Loucy (cell line): ENCODE data around the gene RPAIN.

Source experiments
- H2AFZ ChIP-seq: fragments of 200-600 bp; sonication (generic); 2 replicates; pipeline ENCODE4 v1.6.0; 2016; ENCODE audit warnings: antibody characterized with exemption, mild to moderate bottlenecking, low read length, moderate library complexity
- H3F3A ChIP-seq: fragments of 200-600 bp; 2 replicates; pipeline ENCODE4 v1.6.0; 2016; ENCODE audit warnings: antibody characterized with exemption, low read depth, mild to moderate bottlenecking
- H3K27me3 ChIP-seq: fragments of 200-600 bp; sonication (generic); 2 replicates; pipeline ENCODE4 v1.6.1; 2014; ENCODE audit warnings: low read length, mild to moderate bottlenecking; ENCODE audit not compliant: insufficient read depth, poor library complexity, severe bottlenecking
- H3K36me3 ChIP-seq: fragments of 200-600 bp; sonication (generic); 2 replicates; pipeline ENCODE4 v1.6.1; 2016; ENCODE audit warnings: low read length; ENCODE audit not compliant: insufficient read depth
- H3K4me1 ChIP-seq: fragments of 200-600 bp; sonication (generic); 2 replicates; pipeline ENCODE4 v1.5.1; 2014; ENCODE audit warnings: low read length, mild to moderate bottlenecking; ENCODE audit not compliant: insufficient read depth, poor library complexity, severe bottlenecking
- H3K4me2 ChIP-seq: fragments of 200-600 bp; sonication (generic); 2 replicates; pipeline ENCODE4 v1.6.0; 2014; ENCODE audit warnings: antibody characterized with exemption, low read length, low read depth, mild to moderate bottlenecking; ENCODE audit not compliant: poor library complexity, severe bottlenecking
- H3K4me3 ChIP-seq: fragments of 200-600 bp; sonication (generic); 2 replicates; pipeline ENCODE4 v1.5.1; 2014; ENCODE audit warnings: low read length, mild to moderate bottlenecking, mixed read lengths; ENCODE audit not compliant: poor library complexity, severe bottlenecking
- H3K79me2 ChIP-seq: fragments of 200-600 bp; sonication (generic); 2 replicates; pipeline ENCODE4 v1.6.1; 2014; ENCODE audit warnings: low read length; ENCODE audit not compliant: insufficient read depth
- H3K9ac ChIP-seq: fragments of 200-600 bp; sonication (generic); 2 replicates; pipeline ENCODE4 v1.6.0; 2014; ENCODE audit warnings: mild to moderate bottlenecking, low read depth, low read length, moderate library complexity; ENCODE audit not compliant: poor library complexity, severe bottlenecking
- H3K9me2 ChIP-seq: fragments of 200-600 bp; sonication (generic); replicated peaks from 2 replicates; pipeline ENCODE4 v1.6.1; 2016; ENCODE audit warnings: low read depth, low read length, mixed read lengths
- H3K9me3 ChIP-seq: fragments of 200-600 bp; sonication (generic); 2 replicates; pipeline ENCODE4 v1.6.1; 2014; ENCODE audit warnings: mild to moderate bottlenecking, antibody characterized with exemption, low read length, low read depth; ENCODE audit not compliant: insufficient read depth
- H4K20me1 ChIP-seq: fragments of 200-600 bp; sonication (generic); 2 replicates; pipeline ENCODE4 v1.6.0; 2014; ENCODE audit warnings: antibody characterized with exemption, low read length, mild to moderate bottlenecking; ENCODE audit not compliant: insufficient read depth, poor library complexity, severe bottlenecking
- CTCF ChIP-seq: fragments of 200-600 bp; sonication (generic); conservative IDR thresholded peaks from 2 replicates; pipeline ENCODE4 v1.5.1; 2014; ENCODE audit warnings: mild to moderate bottlenecking, antibody characterized with exemption, low read length
- EZH2phosphoT487 ChIP-seq: fragments of 200-600 bp; IDR thresholded peaks from 2 replicates; pipeline ENCODE4 v1.6.1; 2018; ENCODE audit warnings: antibody characterized with exemption, mild to moderate bottlenecking, moderate library complexity, borderline replicate concordance

The RPAIN gene

GRCh38 chr17:5472511-5472910, 52.5 kb downstream of the RPAIN start:
- Histone ChIP-seq H3K36me3 (peaks cover 52% of the 10 kb centered on the region), H3K79me2 (peaks cover 19% of the 10 kb centered on the region)

GRCh38 chr17:5473906-5474305, 53.9 kb downstream of the RPAIN start:
- H4K20me1 ChIP-seq: peaks cover 4% of the 10 kb centered on the region
- H3K9me3 ChIP-seq: no peaks in the 10 kb centered on the region
- H3K4me2 ChIP-seq: no peak overlapping the region
- TF ChIP-seq EZH2phosphoT487 (no peak), CTCF (no peak)
- H3K36me3 ChIP-seq: peaks cover 66% of the 10 kb centered on the region
- H3K79me2 ChIP-seq: peaks cover 16% of the 10 kb centered on the region
- no peak overlapping the region for H3K4me3 ChIP-seq
- no peaks in the 10 kb centered on the region for H3K27me3 ChIP-seq
- H3K9me2 ChIP-seq: no peaks in the 10 kb centered on the region
- no peak overlapping the region for H3K9ac ChIP-seq
- no peaks in the 10 kb centered on the region for H3F3A ChIP-seq
- no peak overlapping the region for H2AFZ ChIP-seq
- H3K4me1 ChIP-seq: no peaks in the 10 kb centered on the region

More at GRCh38 chr17:5472511-5472910, 52.5 kb downstream of the RPAIN start:
- H3K4me2 ChIP-seq: no peak overlapping the region
- no peak overlapping the region for H3K4me3 ChIP-seq
- TF ChIP-seq EZH2phosphoT487: no peak
- TF ChIP-seq CTCF: no peak
- H3K9ac ChIP-seq: no peak overlapping the region
- H3K9me3 ChIP-seq: no peaks in the 10 kb centered on the region
- H3F3A ChIP-seq: no peaks in the 10 kb centered on the region
- H4K20me1 ChIP-seq: peaks cover 13% of the 10 kb centered on the region
- H2AFZ ChIP-seq: no peak overlapping the region
- H3K27me3 ChIP-seq: no peaks in the 10 kb centered on the region
- no peaks in the 10 kb centered on the region for H3K9me2 ChIP-seq
- no peaks in the 10 kb centered on the region for H3K4me1 ChIP-seq

GRCh38 chr17:5478992-5479391, 59.0 kb downstream of the RPAIN start:
- no peaks in the 10 kb centered on the region for H3K9me3 ChIP-seq

More at GRCh38 chr17:5478992-5479391, 59.0 kb downstream of the RPAIN start:
- H3K79me2 ChIP-seq: peaks cover 54% of the 10 kb centered on the region
- TF ChIP-seq CTCF (no peak), EZH2phosphoT487 (no peak)
- H3K36me3 ChIP-seq: peaks cover 81% of the 10 kb centered on the region
- H3K4me2 ChIP-seq: no peak overlapping the region
- peaks cover 24% of the 10 kb centered on the region for H4K20me1 ChIP-seq
- H3K4me3 ChIP-seq: no peak overlapping the region
- H3K9ac ChIP-seq: no peak overlapping the region
- H3K4me1 ChIP-seq: peaks cover 17% of the 10 kb centered on the region
- H2AFZ ChIP-seq: no peak overlapping the region
- no peaks in the 10 kb centered on the region for H3K27me3 ChIP-seq
- H3K9me2 ChIP-seq: no peaks in the 10 kb centered on the region
- no peaks in the 10 kb centered on the region for H3F3A ChIP-seq
